SIG-M5 (cell line): ENCODE data around the gene PHC3.
"Not testable (repeated sequence)": the region's sequence is repeated elsewhere in the genome, so short reads cannot be mapped to it uniquely, and the experiment has no call there.

Experiments used
- DNase-seq: peaks from one replicate; lab custom pipeline; 2025; lab: John Stamatoyannopoulos, UW

The PHC3 gene

DNA sequence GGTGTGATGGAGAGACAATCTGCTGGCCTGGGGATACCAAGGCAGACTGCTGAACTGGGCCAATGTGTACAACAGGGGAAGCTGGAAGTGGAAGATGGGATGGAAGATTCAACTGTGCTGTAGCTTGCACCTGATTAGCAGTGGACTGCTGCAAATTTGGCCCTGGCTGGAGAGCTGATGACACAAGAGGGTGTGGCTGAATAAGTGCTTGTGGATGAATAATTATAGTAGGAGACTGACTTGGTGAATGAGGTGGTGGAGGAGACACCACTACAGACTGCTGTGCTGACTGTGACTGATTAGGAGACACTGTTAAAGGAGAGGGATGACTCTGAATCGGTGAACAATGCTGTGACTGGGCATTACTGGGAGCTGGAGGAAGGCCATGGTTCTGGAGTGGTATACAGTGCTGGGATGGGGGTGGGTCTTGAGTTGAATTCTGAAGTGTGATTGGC, 52.5 kb downstream of the PHC3 start:
- DNase-seq, result no peak

GRCh38 chr3:170128259-170128976, 53.1 kb downstream of the PHC3 start:
- DNase-seq, result peak; percentile 94

GRCh38 chr3:170117134-170117533, 64.4 kb downstream of the PHC3 start:
- no peak for DNase-seq

GRCh38 chr3:170114165-170114564, 67.4 kb downstream of the PHC3 start:
- not testable (repeated sequence) for DNase-seq

GRCh38 chr3:170111147-170111771, 70.3 kb downstream of the PHC3 start:
- DNase-seq, result no peak

GRCh38 chr3:170109579-170110293, 71.8 kb downstream of the PHC3 start:
- no peak for DNase-seq

DNA sequence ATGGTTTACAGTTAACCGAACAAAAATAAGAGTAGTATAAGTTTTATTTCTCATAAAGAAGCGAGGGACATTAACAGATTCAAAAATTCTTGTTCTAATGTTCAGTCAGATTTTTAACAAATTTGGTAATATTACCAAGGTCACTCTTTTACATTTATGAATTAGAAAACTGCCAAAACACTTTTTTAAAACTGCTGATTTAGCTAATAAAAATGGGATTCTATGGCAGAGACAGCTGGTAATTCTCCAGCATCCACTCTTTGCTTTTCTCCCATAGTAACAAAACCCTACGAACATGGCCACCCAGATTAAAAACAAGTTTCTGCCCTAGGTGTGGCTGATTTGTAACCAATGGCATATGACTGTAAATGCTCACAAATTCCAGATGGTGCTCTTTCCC, 72.6 kb downstream of the PHC3 start:
- no peak for DNase-seq

GRCh38 chr3:170107941-170108340, 73.6 kb downstream of the PHC3 start:
- no peak for DNase-seq

DNA sequence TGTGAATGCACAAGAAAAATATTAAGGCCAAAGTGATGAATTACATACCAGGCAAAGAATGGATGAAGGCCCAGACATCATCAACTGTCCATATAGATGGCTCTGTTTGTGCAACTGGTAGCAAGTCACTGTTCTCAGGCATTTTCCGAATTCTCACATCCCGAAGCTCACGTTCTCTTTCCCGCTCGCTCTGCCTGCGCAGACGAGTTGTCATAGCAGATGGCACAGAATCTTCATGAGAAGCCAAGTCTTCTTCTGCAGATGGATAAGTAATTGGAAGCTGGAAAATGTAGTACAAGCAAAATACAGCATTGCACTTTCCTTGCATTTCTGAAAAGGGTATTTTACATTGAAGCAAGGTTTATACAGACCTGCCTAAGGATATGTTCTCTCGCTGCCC, 79.1 kb downstream of the PHC3 start:
- DNase-seq, result no peak

GRCh38 chr3:170100944-170101343, 80.6 kb downstream of the PHC3 start:
- no peak for DNase-seq

DNA sequence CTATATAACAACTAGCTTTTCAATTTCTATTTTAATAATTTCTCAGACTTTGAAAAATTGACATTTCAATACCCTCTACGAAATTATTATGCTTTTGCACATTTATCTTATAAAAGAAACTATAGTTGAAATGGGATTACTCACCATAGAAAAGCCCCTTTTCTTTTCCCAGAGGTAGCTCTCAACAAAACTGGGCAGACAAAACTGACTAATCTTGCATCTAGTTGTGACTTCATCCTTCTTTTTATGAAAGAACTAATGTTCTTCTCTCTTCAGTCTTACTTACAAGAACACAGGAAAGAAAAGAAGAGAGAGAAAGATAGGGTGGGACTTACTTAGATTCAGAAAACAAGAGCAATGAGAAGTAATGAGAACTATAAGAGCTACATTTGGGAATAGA, 82.8 kb downstream of the PHC3 start:
- no peak for DNase-seq

- no peak for DNase-seq
Measured at GRCh38 chr3:170096342-170096741, 85.2 kb downstream of the PHC3 start.

GRCh38 chr3:170095771-170096170, 85.8 kb downstream of the PHC3 start:
- DNase-seq, result no peak

DNA sequence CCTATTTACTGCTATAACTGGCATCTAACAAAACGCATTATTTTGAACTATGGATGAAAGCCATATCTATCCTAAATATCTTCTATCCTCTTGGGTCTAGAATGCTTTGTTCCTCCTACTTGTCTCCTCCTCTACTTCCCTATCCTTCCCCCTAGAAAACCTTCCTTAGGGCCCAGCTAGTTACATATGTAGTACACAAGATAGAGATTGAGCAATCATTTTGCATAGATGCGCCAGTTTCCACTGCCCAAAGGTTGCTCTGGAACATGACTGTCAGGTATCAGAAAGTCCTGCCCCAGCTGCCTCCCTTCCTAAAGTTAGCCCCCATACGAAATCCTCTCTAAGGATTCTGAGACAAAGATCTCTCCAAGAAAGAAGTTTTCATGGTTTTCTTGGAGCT, 88.6 kb downstream of the PHC3 start:
- DNase-seq, result no peak

GRCh38 chr3:170090601-170090981, 90.9 kb downstream of the PHC3 start:
- no peak for DNase-seq

DNA sequence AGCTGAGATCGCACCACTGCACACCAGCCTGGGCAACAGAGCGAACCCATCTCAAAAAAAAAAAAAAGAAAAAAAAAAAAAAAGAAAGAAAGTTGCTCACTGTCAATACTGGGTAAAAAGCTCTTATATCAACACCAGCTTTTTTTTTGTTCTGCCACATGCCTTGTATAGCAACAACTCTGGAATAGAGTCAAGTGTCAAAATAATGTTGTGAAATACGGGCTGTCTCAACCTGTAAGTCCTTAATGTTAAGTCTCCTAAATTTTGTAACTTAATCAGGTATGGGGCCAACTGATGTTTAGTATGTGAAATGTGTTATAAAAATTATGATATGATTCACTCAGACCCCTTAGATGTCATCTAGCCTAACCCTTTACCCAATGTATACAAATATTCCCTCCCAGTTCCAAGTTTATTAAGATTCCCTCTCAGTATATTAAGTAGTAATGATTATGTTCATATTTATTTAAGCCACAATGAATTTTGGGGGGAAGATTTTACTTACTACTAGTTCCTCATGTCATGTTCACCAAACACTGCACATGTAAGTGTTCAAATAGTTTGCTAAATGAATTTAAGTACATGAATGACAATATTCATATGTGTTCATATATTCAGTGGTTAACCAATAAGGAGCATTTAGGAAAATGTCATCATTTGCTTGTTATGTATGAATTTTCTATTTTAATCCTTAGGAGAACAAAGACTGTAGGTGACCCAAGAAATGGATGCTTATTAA, 91.5 kb downstream of the PHC3 start:
- no peak for DNase-seq

- DNase-seq, result no peak
Measured at GRCh38 chr3:170085396-170085795, 96.1 kb downstream of the PHC3 start.

- no peak for DNase-seq
Measured at GRCh38 chr3:170083343-170083742, 98.2 kb downstream of the PHC3 start.

DNA sequence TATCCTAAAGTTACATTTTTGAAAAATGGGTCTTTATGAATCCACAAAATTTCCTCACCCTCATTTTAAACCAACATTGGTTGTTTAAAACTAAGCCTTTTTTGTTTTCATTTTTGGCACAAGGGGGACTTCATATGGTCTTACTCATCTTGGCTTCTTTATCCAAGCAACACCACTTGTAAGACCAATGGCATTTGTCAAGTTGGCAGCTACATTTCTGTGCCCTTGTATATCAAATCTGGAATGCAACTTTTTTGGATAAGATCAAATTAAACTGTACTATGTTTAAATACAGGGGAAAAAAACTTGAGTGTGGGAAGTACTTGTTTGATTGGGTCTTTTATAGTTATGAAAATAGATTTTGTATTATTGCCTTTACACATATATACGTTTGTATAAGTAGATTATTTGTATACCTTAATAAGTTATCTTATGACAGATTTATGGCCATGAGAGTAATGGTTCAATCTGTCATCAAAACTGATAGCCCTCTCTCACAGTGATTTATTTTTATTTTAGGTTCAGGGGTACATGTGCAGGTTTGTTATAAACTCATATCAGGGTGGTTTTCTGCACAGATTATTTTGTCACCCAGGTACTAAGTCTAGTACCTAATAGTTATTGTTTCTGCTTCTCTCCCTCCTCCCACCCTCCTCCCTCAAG, 100.3 kb downstream of the PHC3 start:
- DNase-seq, result no peak

DNA sequence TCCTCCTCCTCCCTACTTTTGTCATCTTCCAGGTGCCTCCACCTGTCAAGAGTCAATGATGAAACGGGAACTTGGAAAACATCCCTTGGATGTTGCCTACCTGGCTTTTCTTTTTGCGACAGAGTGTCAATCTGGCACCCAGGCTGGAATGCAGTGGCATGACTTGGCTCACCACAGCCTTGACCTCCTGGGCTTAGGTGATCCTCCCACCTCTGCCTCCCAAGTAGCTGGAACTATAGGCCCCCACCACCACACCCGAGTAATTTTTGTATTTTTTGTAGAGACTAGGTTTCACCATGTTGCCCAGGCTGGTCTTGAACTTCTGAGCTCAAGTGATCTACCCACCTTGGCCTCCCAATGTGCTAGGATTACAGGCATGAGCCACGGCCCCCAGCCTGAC, 100.9 kb downstream of the PHC3 start:
- DNase-seq, result no peak

GRCh38 chr3:170079536-170080165, 101.9 kb downstream of the PHC3 start:
- no peak for DNase-seq
